ENCODE measurements around the gene LSM3.

LSM3 gene

DNA sequence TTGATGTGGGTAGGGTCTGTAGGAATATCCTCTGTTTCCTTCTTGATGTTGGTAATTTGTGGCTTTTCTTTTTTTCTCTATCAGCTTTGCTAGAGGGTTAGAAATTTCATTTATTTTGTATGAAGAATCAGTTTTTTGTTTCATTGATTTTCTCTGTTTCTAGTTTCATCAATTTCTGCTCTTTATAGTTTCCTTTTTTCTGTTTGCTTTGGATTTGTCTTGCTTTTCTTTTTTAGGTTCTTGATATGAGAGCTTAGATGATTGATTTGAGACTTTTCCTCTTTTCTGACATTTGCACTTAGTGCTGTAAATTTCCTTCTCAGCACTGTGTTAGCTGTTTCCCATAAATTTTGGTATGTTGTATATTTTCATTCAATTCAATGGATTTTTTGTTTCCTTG lies 61.3 kb downstream of the LSM3 start:
- no peak for DNase-seq (ENCODE audit: low read depth, low spot score)

DNA sequence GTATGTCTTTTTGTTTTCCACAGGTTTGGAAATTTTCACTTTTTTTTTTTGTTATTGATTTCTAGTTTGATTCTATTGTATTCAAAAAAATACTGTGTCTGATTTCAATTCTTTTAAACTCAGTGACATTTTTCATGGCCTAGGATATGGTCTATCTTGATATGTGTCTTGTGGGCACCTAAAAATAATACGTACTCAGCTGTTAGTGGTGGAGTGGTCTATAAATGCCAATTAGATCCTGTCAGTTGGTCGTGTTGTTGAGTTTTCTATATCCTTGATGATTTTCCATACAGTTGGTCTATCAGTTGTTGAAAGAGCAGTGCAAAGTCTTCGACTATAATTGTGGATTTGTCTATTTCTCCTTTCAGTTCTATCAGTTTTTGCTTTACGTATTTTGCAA lies 61.7 kb downstream of the LSM3 start:
- no peak for DNase-seq (ENCODE audit: low read depth, low spot score)

DNA sequence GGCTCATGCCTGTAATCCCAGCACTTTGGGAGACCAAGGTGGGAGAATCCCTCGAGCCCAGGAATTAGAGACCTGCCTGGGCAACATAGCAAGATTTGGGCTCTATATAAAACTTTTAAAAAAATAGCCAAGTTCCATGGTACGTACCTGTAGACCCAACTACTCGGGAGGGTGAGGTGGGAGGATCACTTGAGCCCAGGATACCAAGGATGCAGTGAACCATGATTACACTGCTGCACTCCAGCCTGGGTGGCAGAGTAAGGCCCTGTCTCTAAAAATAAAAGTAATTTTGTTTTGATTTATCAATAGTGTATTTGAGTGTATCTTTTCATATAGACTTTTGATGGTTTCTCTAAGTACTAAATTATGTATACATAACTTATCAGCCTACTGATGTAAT lies 63.1 kb downstream of the LSM3 start:
- DNase-seq (ENCODE audit: low read depth, low spot score): no peak

DNA sequence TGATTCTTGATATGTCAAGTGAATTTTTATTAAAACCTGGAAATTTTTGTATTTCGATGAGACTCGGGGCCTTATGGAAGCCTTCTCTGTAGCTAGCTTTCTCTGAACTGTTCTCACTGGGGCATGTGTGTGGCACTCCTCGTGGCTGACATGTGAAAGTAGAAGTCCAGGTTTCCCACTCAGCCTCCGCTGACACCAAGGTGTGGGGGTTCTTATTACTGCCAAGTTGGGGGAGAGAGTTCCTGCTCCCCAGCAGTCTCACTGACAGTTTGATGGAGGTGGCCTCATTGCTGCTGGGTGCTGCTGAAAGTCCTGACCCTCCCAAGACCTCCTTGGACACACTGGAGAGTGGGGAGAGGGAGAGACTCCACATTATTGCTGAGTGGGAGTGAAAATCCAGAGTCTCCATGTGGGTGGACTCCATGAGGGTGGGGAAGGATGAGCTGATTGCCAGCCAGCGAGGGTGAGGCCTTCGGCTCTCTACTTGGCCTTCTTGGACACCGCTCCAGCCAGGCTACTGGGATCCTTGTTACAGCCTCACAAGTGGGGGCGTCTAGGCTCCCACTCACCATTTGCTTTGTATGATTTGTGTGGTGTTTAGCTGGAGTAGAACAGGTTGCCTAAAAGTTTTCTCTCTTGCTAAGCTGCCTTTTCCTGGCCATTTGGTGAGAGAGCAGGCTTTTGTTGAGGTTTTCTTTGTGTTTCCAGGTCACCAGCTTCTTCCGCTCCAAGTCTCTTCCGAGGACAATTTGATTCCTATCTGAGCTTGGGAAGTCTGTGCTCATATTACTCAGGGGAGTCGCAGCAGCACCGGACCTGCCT lies 64.1 kb downstream of the LSM3 start:
- DNase-seq (ENCODE audit: low read depth, low spot score): no peak

DNA sequence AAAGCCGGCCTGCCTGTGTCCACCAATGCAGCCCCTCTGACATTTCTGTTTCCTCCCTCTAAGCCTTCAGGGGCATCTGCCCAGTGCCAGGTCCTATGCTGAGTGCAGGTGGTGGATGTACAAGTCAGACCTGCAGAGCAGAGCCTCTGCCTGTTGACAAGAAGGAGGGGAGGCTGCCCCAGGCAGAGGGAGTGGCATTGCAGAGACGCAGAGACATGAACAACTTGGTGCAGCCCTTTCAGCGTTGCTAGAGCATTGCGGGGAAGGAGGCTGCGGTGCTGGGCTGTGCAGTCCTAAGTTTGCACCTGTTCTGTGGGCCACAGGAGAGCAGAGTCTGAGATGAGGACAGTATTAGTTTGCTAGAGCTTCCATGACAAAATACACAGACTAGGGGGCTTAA lies 65.2 kb downstream of the LSM3 start:
- DNase-seq (ENCODE audit: low read depth, low spot score): no peak

DNA sequence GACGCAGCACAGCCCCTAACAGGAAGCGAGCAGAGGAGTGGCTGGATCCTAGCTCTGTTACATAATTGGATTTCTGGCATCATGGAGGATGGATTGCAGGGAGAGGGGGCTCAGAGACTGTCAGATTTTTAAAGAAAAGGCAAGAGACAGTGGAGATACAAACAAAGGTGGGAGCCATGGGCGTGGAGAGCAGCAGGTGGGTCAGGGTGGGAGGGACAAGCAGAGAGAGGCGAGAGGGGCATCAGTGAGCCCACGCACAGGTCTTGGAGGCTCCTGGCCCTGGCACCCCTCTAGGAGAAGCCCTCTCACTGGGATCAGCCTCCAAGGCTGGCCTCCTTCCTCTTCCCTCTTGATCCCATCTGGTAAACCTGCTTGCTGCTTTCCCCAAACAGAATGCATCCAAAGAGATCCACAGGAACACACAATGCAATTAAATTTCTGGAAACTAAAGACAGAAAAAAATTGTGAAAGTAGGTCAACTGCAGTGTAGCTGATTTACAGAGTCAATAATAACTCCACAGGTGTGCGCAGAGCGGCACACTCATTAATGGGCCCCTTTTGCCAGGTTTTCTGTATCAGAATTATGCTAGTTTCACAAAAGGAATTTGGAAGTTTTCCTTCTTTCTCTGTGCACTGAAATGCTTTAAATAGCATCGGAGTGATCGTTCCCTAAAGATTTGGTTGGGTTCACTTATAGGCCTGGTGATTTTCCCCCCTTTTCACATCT lies 66.1 kb downstream of the LSM3 start:
- DNase-seq (ENCODE audit: low read depth, low spot score): no peak

DNA sequence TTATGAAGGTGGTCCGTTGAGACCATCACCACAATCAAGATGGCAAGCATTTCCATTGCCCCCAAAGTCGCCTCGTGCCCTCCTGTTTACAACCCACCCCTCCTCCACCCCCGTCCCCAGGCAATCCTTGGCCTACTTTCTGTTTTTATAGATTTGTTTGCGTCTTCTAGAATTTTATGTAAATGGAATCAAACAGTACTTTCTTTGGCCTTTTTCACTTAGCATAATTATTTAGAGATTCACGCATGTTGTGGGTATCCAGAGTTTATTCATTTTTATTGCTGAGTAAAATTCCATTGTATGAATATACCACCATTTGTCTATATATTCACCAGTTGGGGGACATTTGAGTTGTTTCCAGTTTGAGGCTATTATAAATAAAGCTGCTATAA lies 66.6 kb downstream of the LSM3 start:
- DNase-seq (ENCODE audit: low read depth, low spot score): no peak

DNA sequence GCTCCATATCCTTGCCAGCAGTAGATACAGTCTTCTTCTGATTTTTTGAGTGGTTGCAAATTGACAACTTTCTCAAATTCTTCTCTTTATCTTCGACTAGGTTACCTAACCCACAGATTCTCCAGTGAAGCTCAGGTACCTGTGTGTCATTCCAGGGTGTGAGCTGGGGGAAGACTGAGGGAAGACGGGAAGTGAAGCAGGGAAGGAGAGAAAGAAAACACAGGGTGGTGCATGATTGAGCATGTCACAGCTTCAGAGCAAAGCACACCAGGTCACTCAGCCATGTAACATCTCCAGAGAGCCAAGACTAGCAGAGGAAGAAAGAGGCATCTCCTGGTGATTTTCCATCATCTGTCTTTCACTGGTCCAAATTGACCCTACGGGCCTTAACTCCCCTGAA lies 67.2 kb downstream of the LSM3 start:
- DNase-seq (ENCODE audit: low read depth, low spot score): no peak

DNA sequence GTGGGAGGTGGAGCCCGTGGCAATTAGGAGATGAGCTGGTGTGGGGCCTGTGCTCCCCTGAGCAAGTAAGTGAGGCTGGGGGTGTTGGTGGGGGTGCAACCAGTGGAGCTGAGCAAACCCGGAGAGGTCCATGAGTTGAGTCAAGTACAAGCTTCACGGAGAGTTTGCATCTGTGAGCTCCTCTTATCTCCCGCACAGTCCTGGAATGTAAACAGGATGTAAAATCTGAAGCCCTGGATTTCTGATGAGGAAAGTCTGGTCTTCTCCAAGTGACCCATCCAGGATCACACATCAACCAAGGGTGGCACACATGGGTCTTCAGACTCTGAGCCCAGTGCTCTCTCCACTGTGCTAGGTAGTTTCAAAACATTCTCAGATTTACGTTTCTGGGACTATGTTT lies 67.8 kb downstream of the LSM3 start:
- no peak for DNase-seq (ENCODE audit: low read depth, low spot score)

DNA sequence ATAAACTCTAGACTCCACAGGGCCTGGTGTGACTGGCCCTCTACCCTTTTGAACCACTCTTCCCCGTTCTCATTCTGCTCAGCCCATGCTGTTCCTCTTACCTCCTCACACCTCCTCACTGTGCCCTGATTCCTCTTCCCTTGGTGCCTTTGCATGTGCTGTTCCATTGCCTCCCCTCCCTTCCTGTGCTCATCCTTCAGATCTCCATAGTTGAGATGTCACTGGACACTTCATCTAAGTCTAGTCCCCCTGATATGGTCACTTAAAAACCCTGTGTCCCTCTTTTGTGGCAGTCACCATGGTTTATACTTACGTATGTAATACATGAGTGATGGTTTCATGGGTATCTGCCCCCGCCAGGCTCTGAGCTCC lies 69.8 kb downstream of the LSM3 start:
- no peak for DNase-seq (ENCODE audit: low read depth, low spot score)

DNA sequence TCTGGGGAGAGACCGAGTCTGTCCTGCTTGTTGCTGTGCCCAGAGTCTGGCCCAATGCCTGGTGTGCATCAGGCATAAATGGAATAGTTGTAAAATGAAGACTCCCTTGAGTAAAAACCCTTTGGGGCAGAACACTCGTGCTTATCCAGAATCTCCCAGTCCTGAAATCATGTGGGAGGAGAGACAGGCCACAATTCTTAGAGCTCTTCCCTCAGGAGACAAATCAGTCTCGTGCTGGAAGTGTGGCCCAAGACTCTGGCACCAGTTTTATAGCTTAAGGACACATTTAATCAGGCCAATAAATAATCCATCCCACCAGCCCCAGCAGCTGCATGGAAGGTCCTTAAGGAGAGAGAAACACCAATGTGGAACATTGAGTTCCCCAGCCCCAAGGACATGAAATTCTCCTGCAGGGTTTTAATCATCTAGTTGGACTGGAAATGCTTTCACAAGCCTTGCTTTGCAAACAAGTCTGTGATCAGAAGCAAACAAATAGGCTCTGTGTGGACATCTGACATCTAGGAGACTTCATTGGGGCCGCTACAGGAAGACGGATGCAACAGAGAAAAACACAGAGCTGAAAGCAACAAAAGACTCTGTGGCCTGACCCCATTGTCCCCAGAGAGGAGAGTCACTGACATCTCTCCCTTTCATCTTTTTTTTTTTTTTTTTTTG lies 70.4 kb downstream of the LSM3 start:
- DNase-seq (ENCODE audit: low read depth, low spot score): no peak

Measured in activated CD4-positive, CD25-positive, alpha-beta regulatory T cell treated with anti-CD3 and anti-CD28 coated beads, Interleukin-2, amount 50 U/mL, for 16 hours (primary cell).